Stomach smooth muscle (tissue), 2 donors: ENCODE results near the gene FAM131B.

Experiments used
- H3K27ac ChIP-seq: one replicate; pipeline ENCODE4 v1.7.0; 2013; ENCODE audit warnings: mild to moderate bottlenecking, low read length, inconsistent platforms
- H3K27me3 ChIP-seq, 2 donors: one replicate each; pipeline ENCODE4 v1.7.0; 2013; ENCODE audit warnings: low read length in 2 of 2; ENCODE audit not compliant: insufficient read depth in 2 of 2, control insufficient read depth in 1 of 2
- H3K36me3 ChIP-seq, 2 donors: one replicate each; pipeline ENCODE4 v1.7.0; 2013; ENCODE audit warnings: low read length in 2 of 2; ENCODE audit not compliant: control insufficient read depth in 2 of 2, insufficient read depth in 2 of 2
- H3K4me1 ChIP-seq: one replicate; pipeline ENCODE4 v1.7.0; 2013; ENCODE audit warnings: low read length; ENCODE audit not compliant: control insufficient read depth, insufficient read depth
- H3K4me3 ChIP-seq, 2 donors: one replicate each; pipeline ENCODE4 v1.7.0; 2013; ENCODE audit warnings: low read length in 2 of 2
- H3K9ac ChIP-seq, 2 donors: one replicate each; pipeline ENCODE4 v1.7.0; 2013; ENCODE audit warnings: low read length in 2 of 2, mild to moderate bottlenecking in 1 of 2
- H3K9me3 ChIP-seq, 2 donors: one replicate each; pipeline ENCODE4 v1.7.0; 2013; ENCODE audit warnings: low read length in 2 of 2; ENCODE audit not compliant: control insufficient read depth in 2 of 2
- donor health status: healthy.
- donor health status: Pancreatic carcinoma.

The FAM131B gene

DNA sequence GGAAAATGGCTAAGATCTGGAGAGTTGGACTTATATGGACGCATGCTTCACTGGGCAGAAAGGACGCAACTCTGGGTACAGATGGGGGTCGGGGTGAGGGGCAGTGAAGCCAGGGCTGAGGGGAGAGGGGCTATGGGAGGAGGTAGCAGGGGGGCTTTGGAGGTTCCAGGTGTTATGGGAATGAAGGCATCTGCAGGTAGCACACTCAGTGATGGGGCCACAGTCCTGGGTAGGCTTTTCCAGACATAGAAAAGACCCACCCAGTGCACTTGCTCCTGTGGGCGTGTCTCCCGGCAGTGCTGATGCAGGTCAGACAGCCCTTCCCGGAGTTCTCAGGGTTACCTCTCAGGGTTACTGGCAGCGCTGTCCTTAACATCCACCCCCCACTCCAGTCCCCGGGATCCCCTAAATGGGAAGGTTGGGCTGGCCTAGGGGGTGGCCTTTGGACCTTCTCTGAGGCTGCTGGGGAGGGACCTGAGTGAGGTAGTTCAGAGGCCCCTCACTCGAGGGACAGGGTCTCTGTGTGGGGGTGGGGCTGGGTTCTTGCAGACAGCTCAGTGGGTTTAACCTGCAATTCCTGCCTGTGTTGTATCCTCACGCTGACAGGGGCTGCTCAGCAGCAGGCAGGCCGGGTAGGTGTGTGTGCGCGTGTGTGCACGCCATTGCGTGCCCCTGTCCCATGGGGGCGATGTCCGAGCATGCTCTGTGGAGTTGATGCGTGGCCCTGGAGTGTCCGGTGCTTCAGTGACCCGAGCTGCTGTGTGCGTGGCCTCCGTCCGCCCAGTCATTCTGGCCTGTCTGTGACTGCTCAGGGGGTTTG, 24.9 kb upstream of the FAM131B start:
- H3K4me3 ChIP-seq: peak overlapping the region in 1 of 2 donors; percentile 60
- peaks cover 37 to 41% of the 10 kb centered on the region in 2 donors for H3K36me3 ChIP-seq
- H3K27me3 ChIP-seq: no peaks in the 10 kb centered on the region
- H3K9ac ChIP-seq: peak overlapping the region in 1 of 2 donors; percentile 36
- H3K4me1 ChIP-seq: peaks cover 92% of the 10 kb centered on the region
- H3K9me3 ChIP-seq: no peaks in the 10 kb centered on the region
- H3K27ac ChIP-seq: peak overlapping the region; percentile 53

DNA sequence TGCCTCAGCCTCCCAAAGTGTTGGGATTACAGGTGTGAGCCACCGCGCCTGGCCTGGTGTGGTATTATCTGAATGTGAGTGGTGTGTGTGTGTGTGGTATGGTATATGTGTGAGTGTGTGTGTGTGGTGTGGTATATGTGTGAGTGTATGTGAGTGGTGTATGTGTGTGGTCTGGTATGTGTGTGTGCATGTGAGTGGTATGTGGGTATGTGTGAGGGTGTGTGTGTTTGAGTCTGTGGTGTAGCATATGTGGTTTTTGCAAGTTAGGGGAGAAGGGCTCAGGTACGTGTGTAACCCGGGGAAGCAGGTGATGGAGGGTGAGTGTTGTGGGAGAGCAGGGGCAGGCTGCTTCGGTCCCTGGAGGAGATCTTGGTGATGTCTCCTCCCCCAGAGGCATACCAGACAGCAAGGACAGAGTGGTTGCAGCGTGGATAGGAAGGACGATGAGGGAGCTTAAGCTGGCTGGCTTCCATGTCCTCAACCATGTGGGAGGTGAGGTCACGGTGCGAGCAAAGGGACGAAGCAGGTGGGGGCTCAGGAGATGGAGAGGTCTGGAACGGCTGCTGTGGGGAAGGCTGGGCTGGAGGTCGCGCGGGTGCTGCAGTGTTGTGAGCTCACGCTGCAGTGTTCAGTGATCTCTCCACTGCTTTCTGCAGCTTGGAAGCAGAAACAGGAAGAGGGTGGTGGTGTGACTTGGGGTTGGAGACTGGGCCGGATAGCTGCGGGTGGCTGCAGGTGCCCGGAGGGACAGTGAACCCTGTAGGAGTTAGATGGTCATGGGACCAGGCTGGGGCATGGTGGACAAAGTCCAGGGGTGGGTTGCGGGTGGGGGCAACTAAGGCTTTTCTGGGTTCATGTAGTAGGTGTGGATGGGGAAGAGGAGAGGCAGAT, 23.6 kb upstream of the FAM131B start:
- H3K9ac ChIP-seq: peak overlapping the region; percentile 6 to 21
- peaks cover 37 to 38% of the 10 kb centered on the region in 2 donors for H3K36me3 ChIP-seq
- peak overlapping the region; percentile 13 to 60 for H3K4me3 ChIP-seq
- peaks cover 85% of the 10 kb centered on the region for H3K4me1 ChIP-seq
- peak overlapping the region; percentile 53 for H3K27ac ChIP-seq
- H3K27me3 ChIP-seq: no peaks in the 10 kb centered on the region
- H3K9me3 ChIP-seq: no peaks in the 10 kb centered on the region

DNA sequence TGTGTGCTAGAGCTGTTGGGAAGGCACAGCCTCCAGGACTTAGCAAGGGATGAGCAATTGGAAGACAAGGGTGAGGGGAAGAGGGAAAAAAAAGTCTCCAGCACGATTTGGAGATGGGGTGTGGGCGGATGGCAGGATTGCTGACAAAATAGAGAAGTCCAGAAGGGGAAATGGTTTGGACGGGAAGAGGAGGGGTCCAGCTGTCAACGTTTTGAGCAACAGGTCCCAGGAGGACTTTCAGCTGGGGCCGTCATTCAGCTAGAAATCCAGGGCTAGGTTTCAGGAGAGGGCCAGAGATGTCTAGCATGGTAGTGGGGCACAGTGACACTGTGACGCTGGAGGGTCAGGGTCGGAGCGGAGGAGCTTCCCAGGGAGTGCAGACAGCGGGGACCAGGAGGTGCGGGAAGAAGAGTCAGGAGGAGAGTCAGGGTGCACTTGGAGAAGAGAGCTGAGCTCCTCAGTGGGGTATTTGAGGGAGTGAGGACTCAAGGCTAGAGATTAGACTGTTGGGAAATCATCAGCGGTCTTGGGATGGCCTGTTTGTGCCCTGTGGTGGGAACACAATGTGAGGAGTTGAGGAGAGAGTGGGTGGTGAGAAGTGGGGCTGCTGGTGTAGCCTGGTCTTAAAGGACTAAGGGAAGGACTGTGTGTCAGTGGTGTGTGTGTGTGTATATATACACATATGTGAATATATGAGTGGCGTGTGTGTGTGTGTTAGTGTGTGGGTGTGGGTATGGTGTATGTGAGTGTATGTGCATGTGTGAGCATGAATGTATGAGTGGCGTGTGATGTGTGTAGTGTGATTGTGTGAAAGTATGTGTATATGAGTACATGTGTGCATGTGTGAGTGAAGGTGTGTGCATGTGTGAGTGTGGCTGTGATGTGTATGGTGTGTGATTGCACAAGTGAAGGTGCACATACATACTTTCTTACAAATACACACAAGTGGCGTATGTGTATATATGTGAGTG, 22.4 kb upstream of the FAM131B start:
- Histone ChIP-seq H3K9ac (peak overlapping the region; percentile 16 to 42), H3K4me1 (peaks cover 74% of the 10 kb centered on the region), H3K4me3 (peak overlapping the region; percentile 44 to 89), H3K36me3 (peaks cover 27 to 31% of the 10 kb centered on the region in 2 donors), H3K27ac (peak overlapping the region; percentile 99), H3K27me3 (no peaks in the 10 kb centered on the region), H3K9me3 (no peaks in the 10 kb centered on the region)

DNA sequence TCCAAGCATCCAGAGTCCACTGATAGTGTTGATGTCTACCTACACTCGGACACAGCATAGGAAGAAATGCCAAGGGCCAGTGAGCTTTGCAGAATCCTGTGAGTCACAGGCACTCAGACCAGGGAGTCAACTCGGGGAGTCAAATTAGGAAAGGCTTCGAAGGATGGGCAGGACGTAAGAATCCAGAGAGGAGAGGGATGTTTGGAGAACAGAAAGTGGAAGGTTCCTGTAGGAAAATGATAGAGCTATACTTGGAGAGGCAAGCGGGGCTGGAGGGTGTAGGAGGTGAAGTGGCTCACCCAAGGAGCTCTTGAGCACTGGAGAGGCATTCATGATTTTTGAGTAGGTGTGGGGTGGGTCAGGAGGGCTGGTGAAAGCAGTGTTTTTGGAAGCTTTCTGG, 21.6 kb upstream of the FAM131B start:
- peaks cover 21 to 24% of the 10 kb centered on the region in 2 donors for H3K36me3 ChIP-seq
- peaks cover 79% of the 10 kb centered on the region for H3K4me1 ChIP-seq
- H3K4me3 ChIP-seq: peak overlapping the region; percentile 44 to 89
- H3K27me3 ChIP-seq: no peaks in the 10 kb centered on the region
- peak overlapping the region; percentile 99 for H3K27ac ChIP-seq
- H3K9me3 ChIP-seq: no peaks in the 10 kb centered on the region
- peak overlapping the region; percentile 0 to 16 for H3K9ac ChIP-seq

DNA sequence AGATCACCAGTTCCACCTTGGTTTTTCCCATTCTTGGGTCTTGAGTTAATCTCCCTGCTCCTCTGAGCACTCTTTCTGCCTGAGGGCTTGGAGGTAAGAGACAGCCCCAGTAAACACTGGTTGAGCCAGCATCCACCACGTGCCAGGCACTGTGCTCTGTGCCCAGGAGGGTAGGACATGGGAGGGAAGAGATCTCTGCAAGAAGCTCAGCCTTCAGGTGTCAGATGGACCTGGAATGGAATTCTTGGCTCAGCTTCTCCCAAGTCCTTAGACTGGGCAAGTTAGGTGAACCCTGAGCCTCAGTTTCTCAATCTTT, 21.1 kb upstream of the FAM131B start:
- Histone ChIP-seq H3K27me3 (no peaks in the 10 kb centered on the region), H3K4me3 (peak overlapping the region; percentile 44 to 89), H3K9me3 (no peaks in the 10 kb centered on the region), H3K27ac (peak overlapping the region; percentile 99), H3K9ac (peak overlapping the region in 1 of 2 donors; percentile 51), H3K36me3 (peaks cover 16 to 18% of the 10 kb centered on the region in 2 donors), H3K4me1 (peaks cover 78% of the 10 kb centered on the region)

DNA sequence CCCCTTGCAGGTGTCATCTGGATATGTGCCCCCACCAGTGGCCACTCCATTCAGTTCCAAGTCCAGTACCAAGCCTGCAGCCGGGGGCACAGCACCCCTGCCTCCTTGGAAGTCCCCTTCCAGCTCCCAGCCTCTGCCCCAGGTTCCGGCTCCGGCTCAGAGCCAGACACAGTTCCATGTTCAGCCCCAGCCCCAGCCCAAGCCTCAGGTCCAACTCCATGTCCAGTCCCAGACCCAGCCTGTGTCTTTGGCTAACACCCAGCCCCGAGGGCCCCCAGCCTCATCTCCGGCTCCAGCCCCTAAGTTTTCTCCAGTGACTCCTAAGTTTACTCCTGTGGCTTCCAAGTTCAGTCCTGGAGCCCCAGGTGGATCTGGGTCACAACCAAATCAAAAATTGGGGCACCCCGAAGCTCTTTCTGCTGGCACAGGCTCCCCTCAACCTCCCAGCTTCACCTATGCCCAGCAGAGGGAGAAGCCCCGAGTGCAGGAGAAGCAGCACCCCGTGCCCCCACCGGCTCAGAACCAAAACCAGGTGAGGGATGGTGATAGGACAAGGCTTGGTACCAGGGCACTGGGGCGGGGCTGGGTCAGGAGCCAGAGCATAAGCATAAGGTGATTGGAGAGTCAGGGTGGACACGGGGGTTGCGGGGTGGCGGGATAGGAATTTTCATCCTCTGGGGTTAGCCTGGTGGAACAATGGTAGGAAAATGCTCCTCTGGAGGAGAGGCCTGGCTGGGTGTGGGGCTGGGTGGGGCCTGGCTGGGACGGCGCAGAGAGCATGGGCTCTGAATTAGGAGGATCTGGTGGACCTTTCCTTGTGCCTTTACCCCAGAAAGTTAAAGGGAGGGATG, 20.5 kb upstream of the FAM131B start:
- Histone ChIP-seq H3K9me3 (no peaks in the 10 kb centered on the region), H3K27me3 (no peaks in the 10 kb centered on the region), H3K27ac (peak overlapping the region; percentile 99), H3K4me1 (peaks cover 75% of the 10 kb centered on the region), H3K36me3 (peaks cover 10 to 12% of the 10 kb centered on the region in 2 donors), H3K4me3 (peak overlapping the region; percentile 88 to 89), H3K9ac (peak overlapping the region; percentile 94 to 96)

DNA sequence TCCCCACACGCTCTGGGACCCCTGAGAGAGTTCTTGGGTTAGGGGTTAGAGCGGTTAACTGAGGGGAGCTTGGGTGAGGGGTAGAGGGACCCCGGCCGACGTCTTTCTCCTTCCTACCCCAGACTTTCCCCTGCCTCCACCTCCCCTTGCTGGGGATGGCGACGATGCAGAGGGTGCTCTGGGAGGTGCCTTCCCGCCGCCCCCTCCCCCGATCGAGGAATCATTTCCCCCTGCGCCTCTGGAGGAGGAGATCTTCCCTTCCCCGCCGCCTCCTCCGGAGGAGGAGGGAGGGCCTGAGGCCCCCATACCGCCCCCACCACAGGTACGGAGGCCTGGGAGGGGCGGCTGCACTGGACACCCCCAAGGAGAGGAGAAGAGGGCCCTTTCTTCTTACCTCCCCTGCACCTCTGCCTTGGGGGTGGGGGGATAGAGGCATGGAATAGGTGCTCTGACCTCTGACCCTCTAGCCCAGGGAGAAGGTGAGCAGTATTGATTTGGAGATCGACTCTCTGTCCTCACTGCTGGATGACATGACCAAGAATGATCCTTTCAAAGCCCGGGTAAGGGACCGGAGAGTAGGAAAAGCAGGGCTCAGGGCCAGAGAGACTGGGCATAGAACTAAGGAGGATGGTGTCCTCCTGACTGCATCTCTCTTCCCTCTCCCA, 19.7 kb upstream of the FAM131B start:
- Histone ChIP-seq H3K9me3 (no peaks in the 10 kb centered on the region), H3K36me3 (peaks cover 4 to 7% of the 10 kb centered on the region in 2 donors), H3K27ac (peak overlapping the region; percentile 99), H3K9ac (peak overlapping the region; percentile 94 to 96), H3K4me3 (peak overlapping the region; percentile 88 to 89), H3K27me3 (no peaks in the 10 kb centered on the region), H3K4me1 (peaks cover 67% of the 10 kb centered on the region)

DNA sequence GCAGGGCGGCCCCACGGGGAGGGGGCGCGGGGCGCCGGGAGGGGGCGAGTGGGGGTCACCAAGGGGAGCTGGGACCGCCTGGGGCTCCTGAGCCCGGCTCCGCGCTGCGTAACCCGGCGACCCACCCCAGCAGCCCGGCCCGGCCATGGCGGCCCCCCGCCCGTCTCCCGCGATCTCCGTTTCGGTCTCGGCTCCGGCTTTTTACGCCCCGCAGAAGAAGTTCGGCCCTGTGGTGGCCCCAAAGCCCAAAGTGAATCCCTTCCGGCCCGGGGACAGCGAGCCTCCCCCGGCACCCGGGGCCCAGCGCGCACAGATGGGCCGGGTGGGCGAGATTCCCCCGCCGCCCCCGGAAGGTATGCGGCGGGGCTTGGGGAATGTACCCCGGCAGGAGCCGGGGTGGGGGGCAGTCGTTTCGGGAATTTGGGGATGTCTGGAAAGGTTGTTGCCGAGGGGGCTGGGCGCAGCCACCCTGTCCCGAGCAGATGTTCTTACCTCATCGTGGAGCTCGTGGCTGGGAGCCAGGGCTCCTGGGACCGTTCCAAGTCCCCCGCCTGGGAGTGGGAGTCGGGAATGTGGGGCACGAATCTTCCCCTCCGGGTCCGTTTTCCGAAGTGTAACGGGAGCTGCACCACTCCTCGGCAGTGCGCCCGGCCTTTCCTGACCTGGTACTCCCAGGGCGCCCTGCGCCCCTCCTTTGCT, 19.1 kb upstream of the FAM131B start:
- Histone ChIP-seq H3K27ac (peak overlapping the region; percentile 99), H3K27me3 (no peaks in the 10 kb centered on the region), H3K36me3 (peaks cover 4% of the 10 kb centered on the region in 2 donors), H3K4me3 (peak overlapping the region; percentile 88 to 89), H3K9ac (peak overlapping the region; percentile 94 to 96), H3K9me3 (no peaks in the 10 kb centered on the region), H3K4me1 (peaks cover 60% of the 10 kb centered on the region)
